ENCODE data around the gene PNMT. TPM values are rescaled to one million over a fixed set of nuclear protein-coding genes. Genes with fewer than 3 reads are reported as not detected.

PNMT gene
- total RNA-seq, result 51.9 and 64.5 TPM in 2 replicates
- 203 and 204 TPM in 2 replicates for polyA plus RNA-seq

- Histone ChIP-seq H3K27ac (peak within 1 kb of the TSS; percentile 42), H3K27me3 (peaks cover 5% of the 10 kb centered on the region), H3K4me2 (peak within 1 kb of the TSS; percentile 96), H2AFZ (peak within 1 kb of the TSS; percentile 73), H3K4me3 (peak within 1 kb of the TSS; percentile 44), H4K20me1 (ENCODE audit: insufficient read depth, poor library complexity, severe bottlenecking) (no peaks in the 10 kb centered on the region), H3K36me3 (replicated peaks; ENCODE audit: insufficient read depth, low read depth) (no peaks in the 10 kb centered on the region), H3K79me2 (no peaks in the 10 kb centered on the region), H3K9me2 (replicated peaks; ENCODE audit: insufficient read depth) (no peaks in the 10 kb centered on the region), H3K9me3 (ENCODE audit: low read depth) (no peaks in the 10 kb centered on the region), H3K4me1 (ENCODE audit: insufficient read depth) (peaks cover 42% of the 10 kb centered on the region)
- TF ChIP-seq EZH2 (IDR thresholded peaks at IDR 0.05; ENCODE audit: borderline replicate concordance), result no peak
- TF ChIP-seq EZH2phosphoT487 (IDR thresholded peaks at IDR 0.05; ENCODE audit: low read depth, severe bottlenecking, unreplicated experiment), result no peak
- peak; percentile 70 for TF ChIP-seq CTCF (IDR thresholded peaks at IDR 0.05; ENCODE audit: poor library complexity)
- 3% methylated on average over 29 of the region's 85 CpGs for WGBS (ENCODE audit: low lambda C conversion rate, missing lambda C conversion rate)
- peak; percentile 90 for DNase-seq (ENCODE audit: low spot score)
Observed at GRCh38 chr17:39667945-39668924, at the start of gene PNMT. Gene PNMT, plus strand, starts transcription at chr17:39668453. Its CDS starts 23 bp downstream, at chr17:39668476.

- TF ChIP-seq EZH2phosphoT487 (IDR thresholded peaks at IDR 0.05; ENCODE audit: low read depth, severe bottlenecking, unreplicated experiment) (no peak), CTCF (IDR thresholded peaks at IDR 0.05; ENCODE audit: poor library complexity) (no peak), EZH2 (IDR thresholded peaks at IDR 0.05; ENCODE audit: borderline replicate concordance) (no peak)
- WGBS (ENCODE audit: low lambda C conversion rate, missing lambda C conversion rate), result 54% methylated on average over 13 of the region's 13 CpGs
- Histone ChIP-seq H3K4me3 (no peak overlapping the region), H2AFZ (no peak overlapping the region), H3K9me3 (ENCODE audit: low read depth) (no peaks in the 10 kb centered on the region), H3K9me2 (replicated peaks; ENCODE audit: insufficient read depth) (no peaks in the 10 kb centered on the region), H3K79me2 (no peaks in the 10 kb centered on the region), H3K4me2 (peak overlapping the region; percentile 99), H3K27me3 (peaks cover 46% of the 10 kb centered on the region), H3K36me3 (replicated peaks; ENCODE audit: insufficient read depth, low read depth) (no peaks in the 10 kb centered on the region), H4K20me1 (ENCODE audit: insufficient read depth, poor library complexity, severe bottlenecking) (no peaks in the 10 kb centered on the region), H3K4me1 (ENCODE audit: insufficient read depth) (peaks cover 9% of the 10 kb centered on the region), H3K27ac (no peak overlapping the region)
- no peak for DNase-seq (ENCODE audit: low spot score)
Observed at GRCh38 chr17:39618956-39619785, 49.1 kb upstream of the PNMT start.

GRCh38 chr17:39619786-39620101, 48.5 kb upstream of the PNMT start:
- H3K4me1 ChIP-seq (ENCODE audit: insufficient read depth), result peaks cover 9% of the 10 kb centered on the region
- H3K79me2 ChIP-seq, result no peaks in the 10 kb centered on the region
- no peak overlapping the region for H3K27ac ChIP-seq
- H3K9me2 ChIP-seq (replicated peaks; ENCODE audit: insufficient read depth), result no peaks in the 10 kb centered on the region
- peaks cover 45% of the 10 kb centered on the region for H3K27me3 ChIP-seq
- 21% methylated on average over 1 of the region's 1 CpG for WGBS (ENCODE audit: low lambda C conversion rate, missing lambda C conversion rate)
- H4K20me1 ChIP-seq (ENCODE audit: insufficient read depth, poor library complexity, severe bottlenecking), result no peaks in the 10 kb centered on the region
- no peak for DNase-seq (ENCODE audit: low spot score)
- no peaks in the 10 kb centered on the region for H3K36me3 ChIP-seq (replicated peaks; ENCODE audit: insufficient read depth, low read depth)
- H3K4me3 ChIP-seq, result no peak overlapping the region
- no peak overlapping the region for H3K4me2 ChIP-seq
- TF ChIP-seq EZH2phosphoT487 (IDR thresholded peaks at IDR 0.05; ENCODE audit: low read depth, severe bottlenecking, unreplicated experiment) (no peak), CTCF (IDR thresholded peaks at IDR 0.05; ENCODE audit: poor library complexity) (no peak), EZH2 (IDR thresholded peaks at IDR 0.05; ENCODE audit: borderline replicate concordance) (no peak)
- no peaks in the 10 kb centered on the region for H3K9me3 ChIP-seq (ENCODE audit: low read depth)
- no peak overlapping the region for H2AFZ ChIP-seq

All from hepatocyte (in vitro differentiated cells).